ENCODE data around the gene AP4E1.

DNA sequence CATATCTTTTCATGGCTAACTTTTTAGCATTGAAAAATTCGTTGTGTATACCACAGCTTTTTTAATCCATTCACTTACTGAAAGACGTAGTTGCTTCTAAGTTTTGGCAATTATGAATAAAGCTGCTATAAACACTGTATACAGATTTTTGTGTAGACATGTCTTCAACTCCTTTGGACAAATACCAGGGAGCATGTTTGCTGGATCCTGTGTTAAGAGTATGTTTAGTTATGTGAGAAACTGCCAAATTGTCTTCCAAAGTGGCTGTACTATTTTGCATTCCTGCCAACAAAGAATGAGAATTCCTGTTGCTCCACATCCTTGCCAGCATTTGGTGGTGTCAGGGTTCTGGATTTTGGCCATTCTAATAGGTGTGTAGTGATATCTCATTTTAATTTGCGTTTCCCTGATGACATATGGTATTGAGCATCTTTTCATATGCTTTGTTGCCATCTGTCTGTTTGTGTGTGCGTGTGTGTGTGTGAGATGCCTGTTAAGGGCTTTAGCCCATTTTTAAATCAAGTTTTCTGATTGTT is 98.7 kb downstream of the AP4E1 start:
- TF ChIP-seq ZNF274 (IDR thresholded peaks at IDR 0.05; ENCODE audit: low read depth, low read length) (no peak), YY1 (IDR thresholded peaks at IDR 0.05; ENCODE audit: insufficient read depth, insufficient read length) (no peak)
